ENCODE measurements around the gene OR5M3. TPM values are rescaled to one million over a fixed set of nuclear protein-coding genes. Genes with fewer than 3 reads are reported as not detected.

OR5M3 gene
- not detected in 2 replicates for total RNA-seq
- long read RNA-seq = 0 reads

DNA sequence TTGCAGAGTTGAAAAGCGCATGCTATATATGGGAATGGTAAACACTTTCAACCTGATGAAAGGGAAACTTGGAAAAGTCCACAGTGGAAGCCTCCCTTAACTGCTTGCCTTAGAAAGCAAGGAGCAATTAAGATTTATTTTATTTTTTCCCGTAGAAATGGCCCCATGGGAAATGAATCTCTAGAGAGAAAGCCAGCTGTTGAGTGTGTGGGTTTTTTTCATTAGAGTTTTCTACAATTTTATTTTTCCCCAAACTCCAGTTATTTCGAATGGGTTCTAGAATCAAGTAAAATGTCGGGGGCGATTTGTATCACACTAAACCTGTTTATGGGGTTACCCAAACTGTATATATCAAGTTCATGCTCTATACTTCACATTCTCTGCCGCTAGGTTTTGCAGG lies at the start of gene OR5M3:
OR5M3 (minus strand) TSS at position 101 of the 400 bp plus-strand sequence. CDS start 2,855 bp downstream, outside the sequence.
- Mint-ChIP-seq H3K36me3 (ENCODE audit: unreplicated experiment) (no peaks in the 10 kb centered on the region), H3K27ac (ENCODE audit: unreplicated experiment) (no peak within 1 kb of the TSS), H3K27me3 (ENCODE audit: unreplicated experiment) (no peaks in the 10 kb centered on the region), H3K9me3 (ENCODE audit: unreplicated experiment) (no peaks in the 10 kb centered on the region), H3K4me1 (ENCODE audit: unreplicated experiment) (no peaks in the 10 kb centered on the region), H3K4me3 (ENCODE audit: unreplicated experiment) (no peak within 1 kb of the TSS)
- DNase-seq (ENCODE audit: extremely low spot score, unreplicated experiment) = no peak
- TF ChIP-seq, protein P1, sequence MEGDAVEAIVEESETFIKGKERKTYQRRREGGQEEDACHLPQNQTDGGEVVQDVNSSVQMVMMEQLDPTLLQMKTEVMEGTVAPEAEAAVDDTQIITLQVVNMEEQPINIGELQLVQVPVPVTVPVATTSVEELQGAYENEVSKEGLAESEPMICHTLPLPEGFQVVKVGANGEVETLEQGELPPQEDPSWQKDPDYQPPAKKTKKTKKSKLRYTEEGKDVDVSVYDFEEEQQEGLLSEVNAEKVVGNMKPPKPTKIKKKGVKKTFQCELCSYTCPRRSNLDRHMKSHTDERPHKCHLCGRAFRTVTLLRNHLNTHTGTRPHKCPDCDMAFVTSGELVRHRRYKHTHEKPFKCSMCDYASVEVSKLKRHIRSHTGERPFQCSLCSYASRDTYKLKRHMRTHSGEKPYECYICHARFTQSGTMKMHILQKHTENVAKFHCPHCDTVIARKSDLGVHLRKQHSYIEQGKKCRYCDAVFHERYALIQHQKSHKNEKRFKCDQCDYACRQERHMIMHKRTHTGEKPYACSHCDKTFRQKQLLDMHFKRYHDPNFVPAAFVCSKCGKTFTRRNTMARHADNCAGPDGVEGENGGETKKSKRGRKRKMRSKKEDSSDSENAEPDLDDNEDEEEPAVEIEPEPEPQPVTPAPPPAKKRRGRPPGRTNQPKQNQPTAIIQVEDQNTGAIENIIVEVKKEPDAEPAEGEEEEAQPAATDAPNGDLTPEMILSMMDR (IDR thresholded peaks at IDR 0.05) = no peak

DNA sequence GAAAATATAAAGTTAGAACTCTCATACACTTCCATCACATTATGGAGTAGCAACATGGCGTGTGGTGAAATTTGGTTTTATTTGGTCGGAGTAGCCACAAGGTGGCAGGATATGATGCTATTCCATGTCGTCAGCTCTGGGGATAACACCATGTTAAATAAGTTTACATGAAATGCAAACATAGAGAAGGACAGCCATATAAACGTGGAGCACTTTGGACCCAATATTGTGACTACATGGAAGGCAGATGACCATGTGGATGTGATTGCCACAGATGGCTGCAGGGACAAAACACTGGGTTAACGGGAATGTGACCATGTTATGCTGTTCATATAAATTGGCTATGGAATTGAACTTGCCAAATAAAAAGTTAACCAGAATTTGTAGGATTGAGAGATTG lies 48.9 kb upstream of the OR5M3 start:
- DNase-seq (ENCODE audit: extremely low spot score, unreplicated experiment) = no peak
- TF ChIP-seq, protein P1 (IDR thresholded peaks at IDR 0.05) = peak; percentile 11
- no peak overlapping the region for H3K4me3 Mint-ChIP-seq (ENCODE audit: unreplicated experiment)
- peaks cover 7% of the 10 kb centered on the region for H3K9me3 Mint-ChIP-seq (ENCODE audit: unreplicated experiment)
- H3K27me3 Mint-ChIP-seq (ENCODE audit: unreplicated experiment) = no peaks in the 10 kb centered on the region
- no peak overlapping the region for H3K27ac Mint-ChIP-seq (ENCODE audit: unreplicated experiment)
- no peaks in the 10 kb centered on the region for H3K4me1 Mint-ChIP-seq (ENCODE audit: unreplicated experiment)
- no peaks in the 10 kb centered on the region for H3K36me3 Mint-ChIP-seq (ENCODE audit: unreplicated experiment)

DNA sequence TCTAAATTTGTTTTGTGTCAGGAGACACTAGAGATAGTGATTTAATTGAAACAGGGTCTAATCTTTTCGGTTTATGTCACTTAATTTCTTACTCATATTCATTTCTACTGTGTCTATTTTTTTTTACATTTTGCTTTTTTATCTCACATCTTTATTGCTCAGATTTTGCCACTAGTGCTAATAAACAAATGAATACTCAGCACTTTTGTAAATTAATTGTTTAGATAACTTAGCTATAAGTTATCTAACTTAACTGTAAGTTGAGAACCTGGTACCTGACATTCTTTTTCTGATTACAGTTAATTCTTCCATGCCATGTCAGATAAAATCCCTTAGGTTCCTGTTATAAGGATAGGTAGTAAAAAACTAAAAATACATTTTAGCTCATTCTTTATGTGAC lies 40.1 kb upstream of the OR5M3 start:
- DNase-seq (ENCODE audit: extremely low spot score, unreplicated experiment) = no peak
- H3K4me3 Mint-ChIP-seq (ENCODE audit: unreplicated experiment) = no peak overlapping the region

DNA sequence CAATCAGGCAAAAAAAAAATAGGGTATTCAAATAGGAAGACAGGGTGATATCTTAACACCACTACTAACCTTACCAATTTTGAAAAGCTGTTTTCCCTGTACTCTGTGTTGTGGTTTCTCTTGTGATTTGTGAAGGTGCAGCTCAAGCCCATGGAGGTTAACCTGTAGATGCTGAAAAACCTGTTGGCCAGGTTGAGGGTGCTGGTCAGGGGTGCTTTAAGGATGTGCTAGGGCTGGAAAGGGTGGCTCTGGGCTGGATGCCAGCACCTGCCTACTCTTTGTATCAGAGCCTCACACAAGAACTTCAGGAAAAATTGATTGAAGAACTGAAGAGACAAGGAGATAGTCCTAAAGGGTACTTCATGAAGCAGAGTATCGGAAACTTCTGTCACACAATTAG lies 36.3 kb upstream of the OR5M3 start:
- Mint-ChIP-seq H3K4me3 (ENCODE audit: unreplicated experiment) (no peak overlapping the region), H3K27me3 (ENCODE audit: unreplicated experiment) (no peaks in the 10 kb centered on the region), H3K27ac (ENCODE audit: unreplicated experiment) (no peak overlapping the region), H3K9me3 (ENCODE audit: unreplicated experiment) (peaks cover 8% of the 10 kb centered on the region), H3K4me1 (ENCODE audit: unreplicated experiment) (no peaks in the 10 kb centered on the region), H3K36me3 (ENCODE audit: unreplicated experiment) (no peaks in the 10 kb centered on the region)
- TF ChIP-seq, protein P1 (IDR thresholded peaks at IDR 0.05) = no peak
- DNase-seq (ENCODE audit: extremely low spot score, unreplicated experiment) = no peak

More for the DNA sequence above, 40.1 kb upstream of the OR5M3 start:
- H3K9me3 Mint-ChIP-seq (ENCODE audit: unreplicated experiment) = peaks cover 8% of the 10 kb centered on the region
- H3K27me3 Mint-ChIP-seq (ENCODE audit: unreplicated experiment) = no peaks in the 10 kb centered on the region
- H3K4me1 Mint-ChIP-seq (ENCODE audit: unreplicated experiment) = no peaks in the 10 kb centered on the region
- TF ChIP-seq, protein P1 (IDR thresholded peaks at IDR 0.05) = no peak
- H3K36me3 Mint-ChIP-seq (ENCODE audit: unreplicated experiment) = no peaks in the 10 kb centered on the region
- no peak overlapping the region for H3K27ac Mint-ChIP-seq (ENCODE audit: unreplicated experiment)

DNA sequence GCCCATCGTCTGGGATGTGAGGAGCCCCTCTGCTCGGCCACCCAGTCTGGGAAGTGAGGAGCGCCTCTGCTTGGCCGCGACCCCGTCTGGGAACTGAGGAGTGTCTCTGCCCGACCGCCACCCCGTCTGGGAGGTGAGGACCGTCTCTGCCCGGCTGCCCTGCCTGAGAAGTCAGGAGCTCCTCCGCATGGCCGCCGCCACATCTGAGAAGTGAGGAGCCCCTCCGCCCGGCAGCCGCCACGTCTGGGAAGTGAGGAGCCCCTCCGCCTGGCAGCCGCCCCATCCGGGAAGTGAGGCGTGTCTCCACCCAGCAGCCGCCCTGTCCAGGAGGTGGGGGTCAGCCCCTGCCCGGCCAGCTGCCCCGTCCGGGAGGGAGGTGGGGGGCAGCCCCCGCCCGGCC lies 23.9 kb upstream of the OR5M3 start:
- Mint-ChIP-seq H3K4me1 (ENCODE audit: unreplicated experiment) (no peaks in the 10 kb centered on the region), H3K27me3 (ENCODE audit: unreplicated experiment) (no peaks in the 10 kb centered on the region), H3K36me3 (ENCODE audit: unreplicated experiment) (no peaks in the 10 kb centered on the region), H3K4me3 (ENCODE audit: unreplicated experiment) (no peak overlapping the region), H3K9me3 (ENCODE audit: unreplicated experiment) (peaks cover 17% of the 10 kb centered on the region), H3K27ac (ENCODE audit: unreplicated experiment) (no peak overlapping the region)
- TF ChIP-seq, protein P1 (IDR thresholded peaks at IDR 0.05) = no peak
- DNase-seq (ENCODE audit: extremely low spot score, unreplicated experiment) = no peak

Measured in osteocyte (in vitro differentiated cells).